ENCODE data around the gene AGAP1. TPM values are rescaled to one million over a fixed set of nuclear protein-coding genes. Genes with fewer than 3 reads are reported as not detected.

AGAP1 gene
- total RNA-seq, 2 experiments from 2014 or later, result 0.95 to 1.1 TPM

- no peak overlapping the region for H3K4me3 Mint-ChIP-seq
- peaks cover 15% of the 10 kb centered on the region for H3K4me1 Mint-ChIP-seq (ENCODE audit: low read depth)
Measured at GRCh38 chr2:235505181-235505741, 11.4 kb downstream of the AGAP1 start.

GRCh38 chr2:235506291-235506996, 12.6 kb downstream of the AGAP1 start:
- no peak overlapping the region for H3K27ac Mint-ChIP-seq
- CTCF ChIA-PET, result no interaction called here
- no peaks in the 10 kb centered on the region for H3K36me3 Mint-ChIP-seq (ENCODE audit: low read depth)
- intact Hi-C loops (cut with micrococcal nuclease), result no loop called here
- DNase-seq, result no peak
- H3K4me1 Mint-ChIP-seq (ENCODE audit: low read depth), result peaks cover 11% of the 10 kb centered on the region
- H3K4me3 Mint-ChIP-seq, result no peak overlapping the region
- peaks cover 2% of the 10 kb centered on the region for H3K9me3 Mint-ChIP-seq
- peaks cover 44% of the 10 kb centered on the region for H3K27me3 Mint-ChIP-seq (ENCODE audit: low read depth)

More at GRCh38 chr2:235505181-235505741, 11.4 kb downstream of the AGAP1 start:
- Mint-ChIP-seq H3K27ac (no peak overlapping the region), H3K36me3 (ENCODE audit: low read depth) (no peaks in the 10 kb centered on the region), H3K9me3 (peaks cover under 1% of the 10 kb centered on the region), H3K27me3 (ENCODE audit: low read depth) (peaks cover 46% of the 10 kb centered on the region)
- intact Hi-C loops (cut with micrococcal nuclease), result no loop called here
- DNase-seq, result no peak
- CTCF ChIA-PET, result no interaction called here

- intact Hi-C loops (cut with micrococcal nuclease), result no loop called here
- Mint-ChIP-seq H3K36me3 (ENCODE audit: low read depth) (no peaks in the 10 kb centered on the region), H3K4me1 (ENCODE audit: low read depth) (peaks cover 4% of the 10 kb centered on the region), H3K27me3 (ENCODE audit: low read depth) (peaks cover 39% of the 10 kb centered on the region), H3K9me3 (peaks cover 2% of the 10 kb centered on the region), H3K27ac (no peak overlapping the region), H3K4me3 (no peak overlapping the region)
- CTCF ChIA-PET, result interaction anchor here (2.3 kb wide), 1 partner anchor 86 kb away, joined by 5 read pairs; no protein-coding TSS in a partner anchor
- DNase-seq, result no peak
Measured at GRCh38 chr2:235506997-235507615, 13.3 kb downstream of the AGAP1 start.

GRCh38 chr2:235507928-235508327, 14.1 kb downstream of the AGAP1 start:
- H3K36me3 Mint-ChIP-seq (ENCODE audit: low read depth), result no peaks in the 10 kb centered on the region
- intact Hi-C loops (cut with micrococcal nuclease), result no loop called here
- H3K4me3 Mint-ChIP-seq, result no peak overlapping the region
- peaks cover 2% of the 10 kb centered on the region for H3K9me3 Mint-ChIP-seq
- peaks cover 32% of the 10 kb centered on the region for H3K27me3 Mint-ChIP-seq (ENCODE audit: low read depth)
- CTCF ChIA-PET, result interaction anchor here (2.3 kb wide), 1 partner anchor 85 kb away, joined by 5 read pairs; no protein-coding TSS in a partner anchor
- no peak for DNase-seq
- H3K27ac Mint-ChIP-seq, result no peak overlapping the region
- H3K4me1 Mint-ChIP-seq (ENCODE audit: low read depth), result no peaks in the 10 kb centered on the region

GRCh38 chr2:235508371-235509160, 14.7 kb downstream of the AGAP1 start:
- DNase-seq, result no peak
- Mint-ChIP-seq H3K4me3 (no peak overlapping the region), H3K27me3 (ENCODE audit: low read depth) (peaks cover 26% of the 10 kb centered on the region), H3K36me3 (ENCODE audit: low read depth) (no peaks in the 10 kb centered on the region), H3K4me1 (ENCODE audit: low read depth) (no peaks in the 10 kb centered on the region), H3K9me3 (peaks cover 2% of the 10 kb centered on the region), H3K27ac (no peak overlapping the region)
- intact Hi-C loops (cut with micrococcal nuclease), result no loop called here
- CTCF ChIA-PET, result interaction anchor here (2.3 kb wide), 1 partner anchor 84 kb away, joined by 5 read pairs; no protein-coding TSS in a partner anchor

- H3K27me3 Mint-ChIP-seq (ENCODE audit: low read depth), result peaks cover 17% of the 10 kb centered on the region
- no peak for DNase-seq
- CTCF ChIA-PET, result no interaction called here
- H3K9me3 Mint-ChIP-seq, result peaks cover 2% of the 10 kb centered on the region
- no peaks in the 10 kb centered on the region for H3K36me3 Mint-ChIP-seq (ENCODE audit: low read depth)
- no peaks in the 10 kb centered on the region for H3K4me1 Mint-ChIP-seq (ENCODE audit: low read depth)
- no peak overlapping the region for H3K4me3 Mint-ChIP-seq
- no peak overlapping the region for H3K27ac Mint-ChIP-seq
- intact Hi-C loops (cut with micrococcal nuclease), result no loop called here
Measured at GRCh38 chr2:235510318-235510717, 16.5 kb downstream of the AGAP1 start.

GRCh38 chr2:235511187-235511661, 17.4 kb downstream of the AGAP1 start:
- peaks cover 4% of the 10 kb centered on the region for H3K9me3 Mint-ChIP-seq
- CTCF ChIA-PET, result no interaction called here
- no peak for DNase-seq
- no peak overlapping the region for H3K27ac Mint-ChIP-seq
- H3K36me3 Mint-ChIP-seq (ENCODE audit: low read depth), result no peaks in the 10 kb centered on the region
- H3K4me1 Mint-ChIP-seq (ENCODE audit: low read depth), result no peaks in the 10 kb centered on the region
- H3K27me3 Mint-ChIP-seq (ENCODE audit: low read depth), result peaks cover 17% of the 10 kb centered on the region
- intact Hi-C loops (cut with micrococcal nuclease), result no loop called here
- no peak overlapping the region for H3K4me3 Mint-ChIP-seq

GRCh38 chr2:235511751-235512698, 18.2 kb downstream of the AGAP1 start:
- Mint-ChIP-seq H3K4me3 (no peak overlapping the region), H3K9me3 (peaks cover 4% of the 10 kb centered on the region), H3K4me1 (ENCODE audit: low read depth) (no peaks in the 10 kb centered on the region), H3K36me3 (ENCODE audit: low read depth) (no peaks in the 10 kb centered on the region), H3K27ac (no peak overlapping the region), H3K27me3 (ENCODE audit: low read depth) (peaks cover 13% of the 10 kb centered on the region)
- CTCF ChIA-PET, result no interaction called here
- DNase-seq, result no peak
- intact Hi-C loops (cut with micrococcal nuclease), result no loop called here

- Mint-ChIP-seq H3K4me1 (ENCODE audit: low read depth) (no peaks in the 10 kb centered on the region), H3K9me3 (peaks cover 4% of the 10 kb centered on the region), H3K36me3 (ENCODE audit: low read depth) (no peaks in the 10 kb centered on the region), H3K27ac (no peak overlapping the region), H3K27me3 (ENCODE audit: low read depth) (peaks cover 13% of the 10 kb centered on the region), H3K4me3 (no peak overlapping the region)
- intact Hi-C loops (cut with micrococcal nuclease), result no loop called here
- no peak for DNase-seq
- CTCF ChIA-PET, result no interaction called here
Measured at GRCh38 chr2:235512699-235513053, 18.8 kb downstream of the AGAP1 start.

GRCh38 chr2:235513984-235514626, 20.3 kb downstream of the AGAP1 start:
- intact Hi-C loops (cut with micrococcal nuclease), result no loop called here

More at GRCh38 chr2:235513984-235514626, 20.3 kb downstream of the AGAP1 start:
- Mint-ChIP-seq H3K4me3 (no peak overlapping the region), H3K36me3 (ENCODE audit: low read depth) (no peaks in the 10 kb centered on the region), H3K9me3 (peaks cover 4% of the 10 kb centered on the region), H3K4me1 (ENCODE audit: low read depth) (no peaks in the 10 kb centered on the region), H3K27ac (no peak overlapping the region), H3K27me3 (ENCODE audit: low read depth) (peaks cover 10% of the 10 kb centered on the region)
- CTCF ChIA-PET, result interaction anchor here (0.5 kb wide), 1 partner anchor 927 kb away, joined by 3 read pairs; no protein-coding TSS in a partner anchor
- DNase-seq, result no peak

Data from activated naive CD4-positive, alpha-beta T cell treated with anti-CD3 and anti-CD28 coated beads for 36 hours (primary cell).